GM23338 (cell line): Measurements from ENCODE around the gene PTPRN2. TPM values are rescaled to one million over a fixed set of nuclear protein-coding genes. Genes with fewer than 3 reads are reported as not detected.

ENCODE experiments used
- ATAC-seq: fragments of 200-7000 bp; cut with Tn5 transposase; 3 replicates; pipeline ENCODE4 v1.9.1; 2020
- DNase-seq: peaks from one replicate; pipeline ENCODE4 v3.0.0-alpha.2; 2015; ENCODE audit warnings: low spot score
- H2AFZ ChIP-seq: fragments of 200-600 bp; sonication (generic); 2 replicates; pipeline ENCODE4 v1.8.0; 2016; ENCODE audit warnings: antibody characterized with exemption, mild to moderate bottlenecking, moderate library complexity
- H3F3A ChIP-seq: fragments of 200-600 bp; sonication (generic); replicated peaks from 2 replicates; pipeline ENCODE4 v1.8.0; 2017; ENCODE audit warnings: antibody characterized with exemption, mixed run types, low read depth
- H3K27ac ChIP-seq: fragments of 200-600 bp; sonication (generic); 2 replicates; pipeline ENCODE4 v1.6.1; 2016; ENCODE audit warnings: low read depth
- H3K27me3 ChIP-seq: fragments of 200-600 bp; sonication (generic); 2 replicates; pipeline ENCODE4 v1.8.0; 2016; ENCODE audit warnings: mild to moderate bottlenecking, mixed run types, moderate library complexity; ENCODE audit not compliant: insufficient read depth
- H3K36me3 ChIP-seq: fragments of 200-600 bp; sonication (generic); 2 replicates; pipeline ENCODE4 v1.8.0; 2016; ENCODE audit warnings: mild to moderate bottlenecking; ENCODE audit not compliant: insufficient read depth
- H3K4me1 ChIP-seq: fragments of 200-600 bp; sonication (generic); 2 replicates; pipeline ENCODE4 v1.8.0; 2016; ENCODE audit warnings: mild to moderate bottlenecking, moderate library complexity; ENCODE audit not compliant: insufficient read depth
- H3K4me2 ChIP-seq: fragments of 200-600 bp; sonication (generic); 2 replicates; pipeline ENCODE4 v1.7.1; 2017; ENCODE audit warnings: mixed run types
- H3K4me3 ChIP-seq: fragments of 200-600 bp; sonication (generic); 2 replicates; pipeline ENCODE4 v1.6.1; 2016; ENCODE audit warnings: mixed run types
- H3K79me2 ChIP-seq: fragments of 200-600 bp; sonication (generic); replicated peaks from 2 replicates; pipeline ENCODE4 v1.8.0; 2017; ENCODE audit warnings: mild to moderate bottlenecking; ENCODE audit not compliant: insufficient read depth
- H3K9me2 ChIP-seq: fragments of 200-600 bp; sonication (generic); 2 replicates; pipeline ENCODE4 v1.8.0; 2017; ENCODE audit not compliant: insufficient read depth
- H4K20me1 ChIP-seq: fragments of 200-600 bp; sonication (generic); replicated peaks from 2 replicates; pipeline ENCODE4 v1.8.0; 2017; ENCODE audit warnings: mild to moderate bottlenecking; ENCODE audit not compliant: insufficient read depth
- H3K27ac Mint-ChIP-seq: 2 replicates; pipeline ENCODE4 v1.8.0; 2020; ENCODE audit warnings: inconsistent platforms, mild to moderate bottlenecking, moderate library complexity, mixed read lengths
- H3K27me3 Mint-ChIP-seq: 3 replicates; pipeline ENCODE4 v1.8.0; 2022; ENCODE audit warnings: low read depth, mild to moderate bottlenecking, moderate library complexity, mixed read lengths, inconsistent platforms; ENCODE audit not compliant: insufficient read depth, poor library complexity
- H3K36me3 Mint-ChIP-seq: 3 replicates; pipeline ENCODE4 v1.8.0; 2021; ENCODE audit warnings: low read depth, mild to moderate bottlenecking, inconsistent platforms, moderate library complexity, mixed read lengths
- H3K4me1 Mint-ChIP-seq: 3 replicates; pipeline ENCODE4 v1.8.0; 2020; ENCODE audit warnings: mild to moderate bottlenecking, inconsistent platforms, mixed read lengths
- H3K4me3 Mint-ChIP-seq: 3 replicates; pipeline ENCODE4 v1.8.0; 2021; ENCODE audit warnings: moderate library complexity, mild to moderate bottlenecking, inconsistent platforms, mixed read lengths
- H3K9me3 Mint-ChIP-seq: 3 replicates; pipeline ENCODE4 v1.8.0; 2020; ENCODE audit warnings: moderate library complexity, mild to moderate bottlenecking, inconsistent platforms, mixed read lengths
- CREB1 ChIP-seq: fragments of 250-450 bp; sonication (Bioruptor Pico); IDR thresholded peaks from 2 replicates; pipeline ENCODE4 v1.5.0; 2020; ENCODE audit warnings: low read depth, mild to moderate bottlenecking, moderate library complexity
- EZH2 ChIP-seq: fragments of 200-600 bp; sonication (generic); IDR thresholded peaks from one replicate; pipeline ENCODE4 v1.8.0; 2017; ENCODE audit warnings: antibody characterized with exemption, mild to moderate bottlenecking, low read depth; ENCODE audit not compliant: unreplicated experiment
- NANOG ChIP-seq: IDR thresholded peaks from 2 replicates; pipeline ENCODE4 v1.6.1; 2016; ENCODE audit warnings: antibody characterized with exemption, borderline replicate concordance
- STAT1 ChIP-seq: IDR thresholded peaks from one replicate; pipeline ENCODE4 v1.6.1; 2016; ENCODE audit warnings: antibody characterized with exemption; ENCODE audit not compliant: unreplicated experiment
- ZNF114 ChIP-seq: fragments of 250-450 bp; sonication (Bioruptor Pico); IDR thresholded peaks from 2 replicates; pipeline ENCODE4 v1.5.0; 2020; ENCODE audit warnings: mild to moderate bottlenecking, moderate library complexity
- ZNF331 ChIP-seq: fragments of 250-450 bp; sonication (Bioruptor Pico); IDR thresholded peaks from 2 replicates; pipeline ENCODE4 v1.5.0; 2020; ENCODE audit warnings: low read depth, mild to moderate bottlenecking, moderate library complexity
- polyA plus RNA-seq: library from polyadenylated mRNA; unstranded; fragments of >200 nt; fragmentation: Nextera tagmentation; extraction: Ambion mirVana; gene quantifications from 2 replicates; pipeline ENCODE4 v1.2.1, GENCODE V29; 2016
- total RNA-seq: library from RNA; depleted of rRNA; stranded (reverse); fragments of >200 nt; shearing (Covaris generic); gene quantifications from 2 replicates; pipeline ENCODE4 v1.2.3, GENCODE V29; 2014
- TF ChIP-seq, protein P1 (sequence below): fragments of 250-450 bp; sonication (Bioruptor Pico); IDR thresholded peaks from 2 replicates; pipeline ENCODE4 v1.5.0; 2020; ENCODE audit warnings: mild to moderate bottlenecking, moderate library complexity
- TF ChIP-seq, protein P2 (sequence below): IDR thresholded peaks from one replicate; pipeline ENCODE4 v1.6.1; 2018; ENCODE audit warnings: antibody characterized with exemption; ENCODE audit not compliant: unreplicated experiment

PTPRN2 gene
- total and polyA plus RNA-seq, 2 experiments from 2014 or later, result 0.87 to 4.0 TPM

DNA sequence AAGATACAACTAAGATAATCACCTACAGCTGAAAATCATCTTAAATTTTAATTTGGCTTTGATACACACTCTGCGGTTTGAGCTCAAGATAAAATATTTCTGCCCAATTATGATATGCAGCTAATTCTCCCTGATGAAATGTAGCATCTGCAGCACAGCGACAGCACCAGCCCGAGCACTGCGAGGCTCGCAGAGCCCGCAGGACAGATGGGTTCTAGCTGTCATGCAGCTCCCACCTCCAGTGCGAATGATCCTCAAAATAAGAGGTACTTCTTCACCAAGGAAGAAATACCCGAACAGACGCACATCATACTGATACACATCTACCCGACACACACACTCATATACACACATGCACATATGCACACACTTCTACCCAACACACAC, 457.6 kb downstream of the PTPRN2 start (continued):
- TF ChIP-seq, protein P1, sequence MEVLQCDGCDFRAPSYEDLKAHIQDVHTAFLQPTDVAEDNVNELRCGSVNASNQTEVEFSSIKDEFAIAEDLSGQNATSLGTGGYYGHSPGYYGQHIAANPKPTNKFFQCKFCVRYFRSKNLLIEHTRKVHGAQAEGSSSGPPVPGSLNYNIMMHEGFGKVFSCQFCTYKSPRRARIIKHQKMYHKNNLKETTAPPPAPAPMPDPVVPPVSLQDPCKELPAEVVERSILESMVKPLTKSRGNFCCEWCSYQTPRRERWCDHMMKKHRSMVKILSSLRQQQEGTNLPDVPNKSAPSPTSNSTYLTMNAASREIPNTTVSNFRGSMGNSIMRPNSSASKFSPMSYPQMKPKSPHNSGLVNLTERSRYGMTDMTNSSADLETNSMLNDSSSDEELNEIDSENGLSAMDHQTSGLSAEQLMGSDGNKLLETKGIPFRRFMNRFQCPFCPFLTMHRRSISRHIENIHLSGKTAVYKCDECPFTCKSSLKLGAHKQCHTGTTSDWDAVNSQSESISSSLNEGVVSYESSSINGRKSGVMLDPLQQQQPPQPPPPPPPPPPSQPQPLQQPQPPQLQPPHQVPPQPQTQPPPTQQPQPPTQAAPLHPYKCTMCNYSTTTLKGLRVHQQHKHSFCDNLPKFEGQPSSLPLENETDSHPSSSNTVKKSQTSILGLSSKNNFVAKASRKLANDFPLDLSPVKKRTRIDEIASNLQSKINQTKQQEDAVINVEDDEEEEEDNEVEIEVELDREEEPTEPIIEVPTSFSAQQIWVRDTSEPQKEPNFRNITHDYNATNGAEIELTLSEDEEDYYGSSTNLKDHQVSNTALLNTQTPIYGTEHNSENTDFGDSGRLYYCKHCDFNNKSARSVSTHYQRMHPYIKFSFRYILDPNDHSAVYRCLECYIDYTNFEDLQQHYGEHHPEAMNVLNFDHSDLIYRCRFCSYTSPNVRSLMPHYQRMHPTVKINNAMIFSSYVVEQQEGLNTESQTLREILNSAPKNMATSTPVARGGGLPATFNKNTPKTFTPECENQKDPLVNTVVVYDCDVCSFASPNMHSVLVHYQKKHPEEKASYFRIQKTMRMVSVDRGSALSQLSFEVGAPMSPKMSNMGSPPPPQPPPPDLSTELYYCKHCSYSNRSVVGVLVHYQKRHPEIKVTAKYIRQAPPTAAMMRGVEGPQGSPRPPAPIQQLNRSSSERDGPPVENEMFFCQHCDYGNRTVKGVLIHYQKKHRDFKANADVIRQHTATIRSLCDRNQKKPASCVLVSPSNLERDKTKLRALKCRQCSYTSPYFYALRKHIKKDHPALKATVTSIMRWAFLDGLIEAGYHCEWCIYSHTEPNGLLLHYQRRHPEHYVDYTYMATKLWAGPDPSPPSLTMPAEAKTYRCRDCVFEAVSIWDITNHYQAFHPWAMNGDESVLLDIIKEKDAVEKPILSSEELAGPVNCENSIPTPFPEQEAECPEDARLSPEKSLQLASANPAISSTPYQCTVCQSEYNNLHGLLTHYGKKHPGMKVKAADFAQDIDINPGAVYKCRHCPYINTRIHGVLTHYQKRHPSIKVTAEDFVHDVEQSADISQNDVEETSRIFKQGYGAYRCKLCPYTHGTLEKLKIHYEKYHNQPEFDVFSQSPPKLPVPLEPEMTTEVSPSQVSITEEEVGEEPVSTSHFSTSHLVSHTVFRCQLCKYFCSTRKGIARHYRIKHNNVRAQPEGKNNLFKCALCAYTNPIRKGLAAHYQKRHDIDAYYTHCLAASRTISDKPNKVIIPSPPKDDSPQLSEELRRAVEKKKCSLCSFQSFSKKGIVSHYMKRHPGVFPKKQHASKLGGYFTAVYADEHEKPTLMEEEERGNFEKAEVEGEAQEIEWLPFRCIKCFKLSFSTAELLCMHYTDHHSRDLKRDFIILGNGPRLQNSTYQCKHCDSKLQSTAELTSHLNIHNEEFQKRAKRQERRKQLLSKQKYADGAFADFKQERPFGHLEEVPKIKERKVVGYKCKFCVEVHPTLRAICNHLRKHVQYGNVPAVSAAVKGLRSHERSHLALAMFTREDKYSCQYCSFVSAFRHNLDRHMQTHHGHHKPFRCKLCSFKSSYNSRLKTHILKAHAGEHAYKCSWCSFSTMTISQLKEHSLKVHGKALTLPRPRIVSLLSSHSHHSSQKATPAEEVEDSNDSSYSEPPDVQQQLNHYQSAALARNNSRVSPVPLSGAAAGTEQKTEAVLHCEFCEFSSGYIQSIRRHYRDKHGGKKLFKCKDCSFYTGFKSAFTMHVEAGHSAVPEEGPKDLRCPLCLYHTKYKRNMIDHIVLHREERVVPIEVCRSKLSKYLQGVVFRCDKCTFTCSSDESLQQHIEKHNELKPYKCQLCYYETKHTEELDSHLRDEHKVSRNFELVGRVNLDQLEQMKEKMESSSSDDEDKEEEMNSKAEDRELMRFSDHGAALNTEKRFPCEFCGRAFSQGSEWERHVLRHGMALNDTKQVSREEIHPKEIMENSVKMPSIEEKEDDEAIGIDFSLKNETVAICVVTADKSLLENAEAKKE (CRISPR knock-in tag), result no peak
- TF ChIP-seq CREB1, result no peak
- no peak for TF ChIP-seq EZH2

DNA sequence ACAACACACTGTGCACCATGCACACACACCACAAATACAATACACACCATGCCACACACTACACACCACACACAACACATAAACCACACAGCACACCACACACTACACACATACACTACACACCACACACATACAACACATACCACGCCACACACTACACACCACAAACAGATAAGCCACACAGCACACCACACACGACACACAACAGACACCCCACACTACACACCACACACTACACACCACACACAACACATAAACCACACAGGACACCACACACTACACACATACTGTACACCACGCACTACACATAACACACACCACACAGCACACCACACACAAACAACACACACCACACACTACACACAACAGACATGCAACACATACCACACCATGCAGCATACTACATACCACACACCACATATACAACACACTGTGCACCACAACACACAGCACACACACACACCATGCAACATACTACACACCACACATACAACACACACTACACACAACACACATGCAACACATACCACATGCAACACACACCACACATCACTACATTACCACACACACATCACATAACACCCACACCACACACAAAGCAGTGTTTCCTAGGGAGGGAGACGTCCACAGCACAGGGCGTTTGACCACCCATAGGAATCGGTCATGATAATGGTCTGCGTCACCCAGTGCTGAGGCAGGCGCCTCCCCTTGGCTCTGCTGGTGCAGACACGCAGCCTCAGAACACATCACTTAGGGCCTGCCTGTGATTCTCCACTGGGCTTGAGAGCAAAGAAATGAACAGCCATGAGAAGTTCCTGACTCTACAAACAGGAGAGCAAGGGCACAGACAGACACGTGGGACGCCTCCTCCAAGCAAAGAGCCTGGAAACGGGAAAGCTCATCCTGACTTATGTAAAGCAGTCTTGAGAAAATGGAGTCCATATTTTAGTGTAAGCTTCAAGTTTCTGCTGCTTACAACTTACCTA, 458.3 kb downstream of the PTPRN2 start:
- Histone ChIP-seq H3K4me1 (no peaks in the 10 kb centered on the region), H2AFZ (no peak overlapping the region), H3K27me3 (no peaks in the 10 kb centered on the region), H3K4me2 (no peak overlapping the region), H3K27ac (no peak overlapping the region), H3K36me3 (peaks cover 4% of the 10 kb centered on the region; the same call in 1 of the 2 replicates), H3F3A (peaks cover 16% of the 10 kb centered on the region), H3K4me3 (no peak overlapping the region), H3K79me2 (no peaks in the 10 kb centered on the region), H3K9me2 (no peaks in the 10 kb centered on the region), H4K20me1 (no peaks in the 10 kb centered on the region)
- Mint-ChIP-seq H3K27ac (no peak overlapping the region), H3K9me3 (peaks cover 27% of the 10 kb centered on the region), H3K27me3 (peaks cover 4% of the 10 kb centered on the region), H3K4me3 (no peak overlapping the region), H3K36me3 (peaks cover 23% of the 10 kb centered on the region), H3K4me1 (no peaks in the 10 kb centered on the region)
- no peak for ATAC-seq
- DNase-seq, result no peak
- no peak for TF ChIP-seq ZNF331 (CRISPR knock-in tag)
- no peak for TF ChIP-seq EZH2
- TF ChIP-seq ZNF114, result no peak
- TF ChIP-seq NANOG, result no peak
- TF ChIP-seq STAT1, result no peak
- TF ChIP-seq, protein P2, sequence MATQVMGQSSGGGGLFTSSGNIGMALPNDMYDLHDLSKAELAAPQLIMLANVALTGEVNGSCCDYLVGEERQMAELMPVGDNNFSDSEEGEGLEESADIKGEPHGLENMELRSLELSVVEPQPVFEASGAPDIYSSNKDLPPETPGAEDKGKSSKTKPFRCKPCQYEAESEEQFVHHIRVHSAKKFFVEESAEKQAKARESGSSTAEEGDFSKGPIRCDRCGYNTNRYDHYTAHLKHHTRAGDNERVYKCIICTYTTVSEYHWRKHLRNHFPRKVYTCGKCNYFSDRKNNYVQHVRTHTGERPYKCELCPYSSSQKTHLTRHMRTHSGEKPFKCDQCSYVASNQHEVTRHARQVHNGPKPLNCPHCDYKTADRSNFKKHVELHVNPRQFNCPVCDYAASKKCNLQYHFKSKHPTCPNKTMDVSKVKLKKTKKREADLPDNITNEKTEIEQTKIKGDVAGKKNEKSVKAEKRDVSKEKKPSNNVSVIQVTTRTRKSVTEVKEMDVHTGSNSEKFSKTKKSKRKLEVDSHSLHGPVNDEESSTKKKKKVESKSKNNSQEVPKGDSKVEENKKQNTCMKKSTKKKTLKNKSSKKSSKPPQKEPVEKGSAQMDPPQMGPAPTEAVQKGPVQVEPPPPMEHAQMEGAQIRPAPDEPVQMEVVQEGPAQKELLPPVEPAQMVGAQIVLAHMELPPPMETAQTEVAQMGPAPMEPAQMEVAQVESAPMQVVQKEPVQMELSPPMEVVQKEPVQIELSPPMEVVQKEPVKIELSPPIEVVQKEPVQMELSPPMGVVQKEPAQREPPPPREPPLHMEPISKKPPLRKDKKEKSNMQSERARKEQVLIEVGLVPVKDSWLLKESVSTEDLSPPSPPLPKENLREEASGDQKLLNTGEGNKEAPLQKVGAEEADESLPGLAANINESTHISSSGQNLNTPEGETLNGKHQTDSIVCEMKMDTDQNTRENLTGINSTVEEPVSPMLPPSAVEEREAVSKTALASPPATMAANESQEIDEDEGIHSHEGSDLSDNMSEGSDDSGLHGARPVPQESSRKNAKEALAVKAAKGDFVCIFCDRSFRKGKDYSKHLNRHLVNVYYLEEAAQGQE, result no peak
